Panc1 (cell line): ENCODE measurements around the gene GRID2. TPM values are rescaled to one million over a fixed set of nuclear protein-coding genes. Genes with fewer than 3 reads are reported as not detected.

Source experiments
- ATAC-seq: fragments of 200-7000 bp; cut with Tn5 transposase; 2 replicates; pipeline ENCODE4 v1.9.1; 2020; ENCODE audit warnings: mild to moderate bottlenecking, moderate library complexity
- BruUV-seq: library from RNA; stranded (reverse); fragments of 400-500 nt; replicated peaks from 2 replicates; lab custom pipeline; 2021; lab: Mats Ljungman, UMichigan
- CTCF ChIA-PET: fragments of 300-600 bp; sonication (Branson Sonifier 250); formaldehyde crosslinking; loops from one replicate; lab custom pipeline; 2022; ENCODE audit warnings: antibody characterized with exemption; lab: Charles Lee
- POLR2A ChIA-PET: fragments of 300-600 bp; sonication (Branson Sonifier 250); formaldehyde crosslinking; loops from one replicate; lab custom pipeline; 2022; ENCODE audit warnings: antibody characterized with exemption; lab: Charles Lee
- DNase-seq: peaks from one replicate; pipeline ENCODE4 v3.0.0-alpha.2; 2010; ENCODE audit warnings: low read depth, low spot score
- H3K27ac ChIP-seq: 2 replicates; pipeline ENCODE4 v1.5.1; 2011; ENCODE audit warnings: mild to moderate bottlenecking, low read length, inconsistent platforms
- H3K27me3 ChIP-seq: fragments of 200-500 bp; sonication (Bioruptor generic); 2 replicates; pipeline ENCODE4 v1.6.0; 2014; ENCODE audit warnings: low read length, inconsistent platforms; ENCODE audit not compliant: control insufficient read depth, insufficient read depth
- H3K36me3 ChIP-seq: fragments of 200-500 bp; sonication (Bioruptor generic); 2 replicates; pipeline ENCODE4 v1.5.1; 2014; ENCODE audit warnings: inconsistent platforms, mild to moderate bottlenecking, low read length, moderate library complexity; ENCODE audit not compliant: control insufficient read depth, insufficient read depth
- H3K4me1 ChIP-seq: 2 replicates; pipeline ENCODE4 v1.5.1; 2011; ENCODE audit warnings: inconsistent platforms, mild to moderate bottlenecking, low read length, moderate library complexity; ENCODE audit not compliant: control insufficient read depth, insufficient read depth
- H3K4me3 ChIP-seq, 2 experiments: 2 replicates each; pipeline ENCODE4 v1.5.1; 2011 to 2012; ENCODE audit warnings: low read depth in 2 of 2, low read length in 2 of 2, mild to moderate bottlenecking in 2 of 2, inconsistent platforms in 1 of 2, moderate library complexity in 1 of 2
- H3K9me3 ChIP-seq: fragments of 200-500 bp; sonication (Bioruptor generic); 2 replicates; pipeline ENCODE4 v1.5.1; 2014; ENCODE audit warnings: low read depth, mild to moderate bottlenecking, inconsistent platforms, low read length, moderate library complexity; ENCODE audit not compliant: control insufficient read depth, insufficient read depth
- CTCF ChIP-seq: fragments of 450-650 bp; IDR thresholded peaks from 2 replicates; pipeline ENCODE4 v1.5.1; 2017; ENCODE audit warnings: mild to moderate bottlenecking
- POLR2AphosphoS5 ChIP-seq: IDR thresholded peaks from 2 replicates; pipeline ENCODE4 v1.6.1; 2012; ENCODE audit warnings: mild to moderate bottlenecking, low read depth, low read length, moderate library complexity
- REST ChIP-seq, 2 experiments: IDR thresholded peaks; 2 replicates each; pipeline ENCODE4 v1.6.1; 2011 to 2012; ENCODE audit warnings: low read depth in 2 of 2, control low read depth in 1 of 2, low read length in 1 of 2, mild to moderate bottlenecking in 1 of 2, moderate library complexity in 1 of 2; ENCODE audit not compliant: insufficient read depth in 1 of 2
- SIN3A ChIP-seq: IDR thresholded peaks from 2 replicates; pipeline ENCODE4 v1.6.1; 2012; ENCODE audit warnings: low read depth, mild to moderate bottlenecking, low read length, moderate library complexity, borderline replicate concordance; ENCODE audit not compliant: insufficient read depth
- TCF7L2 ChIP-seq: IDR thresholded peaks from 2 replicates; pipeline ENCODE4 v1.6.1; 2011; ENCODE audit warnings: mild to moderate bottlenecking, low read depth, low read length, inconsistent platforms
- in situ Hi-C: cut with HindIII; loops from 2 replicates; pipeline ENCODE4 v1.10.0; 2016; ENCODE audit warnings: low sequenced_read_pairs, low pct_unique_long_range_greater_than_20kb
- intact Hi-C: fragments of 100-400 bp; cut with micrococcal nuclease; formaldehyde crosslinking; loops from one replicate; pipeline ENCODE4 v1.10.0; 2022; ENCODE audit not compliant: unreplicated experiment
- total RNA-seq: library from RNA; stranded (reverse); gene quantifications from one replicate; pipeline ENCODE4 v1.2.1, GENCODE V29; 2021; ENCODE audit not compliant: unreplicated experiment

Gene GRID2
- total RNA-seq, 1 experiment from 2014 or later, result 0.08 TPM

GRCh38 chr4:93466446-93466845, 1162.7 kb downstream of the GRID2 start:
- DNase-seq, result no peak
- Histone ChIP-seq H3K9me3 (no peaks in the 10 kb centered on the region), H3K4me3 (no peak overlapping the region), H3K27me3 (no peaks in the 10 kb centered on the region), H3K27ac (no peak overlapping the region), H3K4me1 (no peaks in the 10 kb centered on the region), H3K36me3 (no peaks in the 10 kb centered on the region)
- BruUV-seq, result no TSS peak
- in situ Hi-C loops, result no loop called here
- ATAC-seq, result no peak
- intact Hi-C loops, result no loop called here
- POLR2A ChIA-PET, result no interaction called here
- CTCF ChIA-PET, result no interaction called here
- TF ChIP-seq REST (IDR thresholded peaks at IDR 0.05; ENCODE audit: insufficient read depth in 1 of 2, low read depth in 2 of 2, low read length in 1 of 2), result no peak
- TF ChIP-seq POLR2AphosphoS5, result no peak
- no peak for TF ChIP-seq TCF7L2
- TF ChIP-seq CTCF, result no peak
- TF ChIP-seq SIN3A, result no peak

GRCh38 chr4:93467484-93468155, 1163.9 kb downstream of the GRID2 start:
- DNase-seq (no peak), ATAC-seq (no peak)
- TF ChIP-seq POLR2AphosphoS5 (no peak), CTCF (no peak), SIN3A (no peak), REST (IDR thresholded peaks at IDR 0.05; ENCODE audit: insufficient read depth in 1 of 2, low read depth in 2 of 2, low read length in 1 of 2) (no peak), TCF7L2 (no peak)
- H3K27ac ChIP-seq, result no peak overlapping the region
- intact Hi-C loops (no loop called here), in situ Hi-C loops (no loop called here)
- H3K4me1 ChIP-seq, result no peaks in the 10 kb centered on the region
- H3K9me3 ChIP-seq, result no peaks in the 10 kb centered on the region
- POLR2A ChIA-PET, result no interaction called here
- no peaks in the 10 kb centered on the region for H3K36me3 ChIP-seq
- H3K4me3 ChIP-seq, result no peak overlapping the region
- no peaks in the 10 kb centered on the region for H3K27me3 ChIP-seq
- BruUV-seq, result no TSS peak
- CTCF ChIA-PET, result no interaction called here
